GM13976 (cell line): ENCODE results near the gene DRC3.

Source experiments
- DNase-seq: peaks from one replicate; pipeline ENCODE4 v3.0.0; 2012; ENCODE audit warnings: low spot score
- in situ Hi-C: fragments of 300-500 bp; cut with MboI; formaldehyde crosslinking; loops from one replicate; pipeline ENCODE4 v1.12.0; 2022; ENCODE audit warnings: low sequenced_read_pairs, mixed read lengths, inconsistent platforms; ENCODE audit not compliant: unreplicated experiment
- TF ChIP-seq, protein P1 (sequence below): IDR thresholded peaks from 2 replicates; pipeline ENCODE4 v1.5.1; 2012; ENCODE audit warnings: borderline replicate concordance, mild to moderate bottlenecking; ENCODE audit not compliant: insufficient read depth; ENCODE audit errors: extremely low read depth, missing control alignments, control extremely low read depth

Gene DRC3

DNA sequence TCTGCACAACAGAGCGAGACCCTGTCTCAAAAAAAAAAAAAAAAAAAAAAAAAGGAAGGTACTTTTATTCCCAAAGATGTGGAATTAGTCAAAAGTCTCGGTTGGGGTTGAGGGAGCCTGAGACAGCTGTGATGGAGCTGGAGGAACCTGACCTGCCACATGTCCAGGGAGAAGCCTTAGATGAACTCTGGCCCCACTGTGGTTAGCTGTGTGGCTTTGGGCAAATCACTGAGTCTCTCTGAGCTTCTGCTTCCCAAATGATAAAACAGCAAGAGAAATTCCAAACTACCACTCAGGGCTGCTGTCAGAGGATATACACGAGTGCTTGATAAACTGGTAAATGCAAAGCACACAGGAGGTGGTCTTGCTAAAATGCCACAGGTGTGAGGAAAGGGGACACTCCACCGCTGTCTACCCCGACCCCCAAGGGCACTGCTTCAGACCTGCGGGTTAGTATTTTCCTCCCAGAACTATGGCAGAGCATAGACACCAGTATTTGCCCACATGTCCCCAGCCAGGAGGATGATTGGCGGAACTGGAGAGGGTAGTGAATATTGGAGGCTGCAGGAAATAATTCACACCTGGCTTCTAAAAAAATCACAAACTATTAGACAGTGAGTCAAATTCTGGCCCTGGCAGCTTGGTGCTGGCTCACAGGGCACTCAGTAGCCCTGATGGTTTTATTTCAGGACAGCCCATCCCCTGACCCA lies 14.7 kb downstream of the DRC3 start:
- in situ Hi-C loops: no loop called here
- TF ChIP-seq, protein P1, sequence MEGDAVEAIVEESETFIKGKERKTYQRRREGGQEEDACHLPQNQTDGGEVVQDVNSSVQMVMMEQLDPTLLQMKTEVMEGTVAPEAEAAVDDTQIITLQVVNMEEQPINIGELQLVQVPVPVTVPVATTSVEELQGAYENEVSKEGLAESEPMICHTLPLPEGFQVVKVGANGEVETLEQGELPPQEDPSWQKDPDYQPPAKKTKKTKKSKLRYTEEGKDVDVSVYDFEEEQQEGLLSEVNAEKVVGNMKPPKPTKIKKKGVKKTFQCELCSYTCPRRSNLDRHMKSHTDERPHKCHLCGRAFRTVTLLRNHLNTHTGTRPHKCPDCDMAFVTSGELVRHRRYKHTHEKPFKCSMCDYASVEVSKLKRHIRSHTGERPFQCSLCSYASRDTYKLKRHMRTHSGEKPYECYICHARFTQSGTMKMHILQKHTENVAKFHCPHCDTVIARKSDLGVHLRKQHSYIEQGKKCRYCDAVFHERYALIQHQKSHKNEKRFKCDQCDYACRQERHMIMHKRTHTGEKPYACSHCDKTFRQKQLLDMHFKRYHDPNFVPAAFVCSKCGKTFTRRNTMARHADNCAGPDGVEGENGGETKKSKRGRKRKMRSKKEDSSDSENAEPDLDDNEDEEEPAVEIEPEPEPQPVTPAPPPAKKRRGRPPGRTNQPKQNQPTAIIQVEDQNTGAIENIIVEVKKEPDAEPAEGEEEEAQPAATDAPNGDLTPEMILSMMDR: no peak
- DNase-seq: no peak

DNA sequence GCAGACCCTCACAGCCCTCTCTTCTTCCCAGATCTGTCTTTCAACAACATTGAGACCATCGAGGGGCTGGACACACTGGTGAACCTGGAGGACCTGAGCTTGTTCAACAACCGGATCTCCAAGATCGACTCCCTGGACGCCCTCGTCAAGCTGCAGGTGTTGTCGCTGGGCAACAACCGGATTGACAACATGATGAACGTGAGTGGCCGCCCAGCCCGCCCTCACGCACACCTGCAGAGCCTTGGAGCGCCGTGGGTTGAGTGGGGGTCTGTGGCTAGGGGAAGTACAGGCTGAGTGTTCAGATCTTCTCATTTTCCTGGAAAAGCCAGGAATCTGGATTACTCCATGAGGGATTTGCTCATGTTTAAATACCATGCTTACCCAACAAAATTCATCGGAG lies 15.2 kb downstream of the DRC3 start:
- no peak for DNase-seq
- in situ Hi-C loops: no loop called here
- TF ChIP-seq, protein P1: no peak

DNA sequence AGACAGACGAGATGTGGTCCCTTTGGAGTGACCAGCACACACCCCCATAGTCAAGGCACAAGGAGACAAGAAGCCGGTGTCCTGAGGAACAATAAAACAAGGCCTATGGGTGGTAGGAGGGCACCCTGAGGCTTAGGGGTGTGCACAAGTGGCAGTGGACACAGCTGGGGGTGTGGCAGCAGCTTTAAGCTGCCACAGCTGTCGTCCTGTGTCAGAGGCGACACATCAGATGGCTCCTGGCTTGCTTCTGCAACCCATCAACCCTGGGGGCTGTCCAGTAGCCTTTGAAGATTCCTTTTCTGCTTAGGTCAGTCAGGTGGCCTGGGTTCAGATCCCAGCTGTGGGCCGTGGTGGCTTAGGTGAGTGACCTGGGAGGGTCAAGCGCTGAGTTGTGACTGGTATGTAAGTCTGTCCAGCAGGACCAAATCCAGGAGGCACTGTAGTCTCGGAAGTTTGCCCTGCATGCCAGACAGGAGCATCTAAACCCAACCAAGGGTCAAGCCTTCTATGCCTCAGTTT lies 15.8 kb downstream of the DRC3 start:
- TF ChIP-seq, protein P1: no peak
- in situ Hi-C loops: no loop called here
- no peak for DNase-seq

DNA sequence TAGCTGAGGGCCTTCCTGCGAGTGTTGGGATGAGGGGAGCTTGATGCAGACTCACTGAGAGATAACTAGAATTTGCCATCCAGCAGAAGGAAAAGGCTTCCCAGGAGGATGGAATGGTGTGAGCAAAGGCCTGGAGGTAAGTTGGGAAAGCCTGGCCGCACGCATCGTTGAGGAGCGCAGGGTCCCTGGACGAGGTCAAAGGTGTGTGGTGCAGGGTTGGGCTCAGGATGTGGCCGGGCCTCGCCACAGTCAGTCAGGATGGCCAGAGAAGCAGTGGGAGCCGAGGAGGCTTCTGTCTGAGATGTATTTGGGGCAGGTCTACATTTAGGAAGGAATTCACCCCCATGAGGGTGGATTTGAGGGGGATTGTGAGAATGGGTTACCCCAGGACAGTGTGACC lies 16.4 kb downstream of the DRC3 start:
- DNase-seq: no peak
- in situ Hi-C loops: no loop called here
- TF ChIP-seq, protein P1: no peak

DNA sequence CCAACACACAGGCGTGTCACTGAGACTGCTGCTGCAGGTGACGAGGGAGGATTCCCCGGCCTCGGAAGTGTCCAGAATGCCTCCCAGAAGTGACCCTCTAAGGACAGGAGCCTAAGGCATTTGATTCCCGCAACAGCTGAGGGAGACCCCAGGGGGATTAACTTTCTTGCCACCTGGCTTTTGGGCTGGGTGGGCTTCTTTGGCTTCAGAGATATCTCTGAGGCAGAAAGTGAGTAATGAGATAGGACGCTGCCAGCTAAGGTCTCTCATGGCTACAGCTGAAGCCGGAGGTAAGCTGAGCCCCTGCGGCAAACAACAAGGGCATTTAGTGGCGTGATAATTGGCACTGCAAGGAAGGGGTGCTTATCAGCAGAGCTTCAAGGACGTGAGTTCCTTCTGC lies 17.0 kb downstream of the DRC3 start:
- in situ Hi-C loops: no loop called here
- TF ChIP-seq, protein P1: no peak
- DNase-seq: no peak

DNA sequence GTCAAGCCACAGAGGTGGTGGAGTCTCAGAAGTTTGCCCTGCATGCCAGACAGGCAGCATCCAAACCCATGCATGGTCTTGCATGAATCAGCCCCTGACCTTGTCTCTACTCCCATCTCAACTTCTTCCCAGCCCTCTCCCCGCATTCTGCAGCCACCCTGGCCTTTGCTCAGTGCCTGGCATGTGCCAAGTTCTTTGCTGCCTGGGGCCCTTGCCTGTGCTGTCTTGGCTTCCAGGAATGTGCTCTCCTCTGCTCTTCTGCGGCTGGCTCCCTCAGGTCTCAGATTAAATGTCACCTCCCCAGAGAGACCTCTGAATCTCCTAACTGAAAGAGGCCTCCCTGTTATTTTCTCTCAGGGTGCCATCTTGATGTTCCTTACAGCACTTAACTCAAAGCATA lies 17.6 kb downstream of the DRC3 start:
- in situ Hi-C loops: no loop called here
- DNase-seq: no peak
- TF ChIP-seq, protein P1: no peak
